ENCODE measurements around the gene MC3R.

GRCh38 chr20:56271974-56272373, 23.4 kb downstream of the MC3R start:
- no peak for TF ChIP-seq CTCF (IDR thresholded peaks at IDR 0.05 in 2 of 3, conservative IDR thresholded peaks at IDR 0.05 in 1 of 3; ENCODE audit: borderline replicate concordance in 1 of 3, insufficient read depth in 1 of 3, low read depth in 2 of 3, low read length in 2 of 3)
- TF ChIP-seq JUND (IDR thresholded peaks at IDR 0.05) = no peak
- no peak for TF ChIP-seq POLR2A (IDR thresholded peaks at IDR 0.05; ENCODE audit: borderline replicate concordance, extremely low read depth, insufficient read depth, insufficient read length)
- no peak for TF ChIP-seq REST (IDR thresholded peaks at IDR 0.05; ENCODE audit: low read depth)
- no peak for TF ChIP-seq CBX3 (IDR thresholded peaks at IDR 0.05; ENCODE audit: low read depth)
- no peak for TF ChIP-seq POLR2AphosphoS5 (IDR thresholded peaks at IDR 0.05; ENCODE audit: low read depth, low read length)
- TF ChIP-seq CEBPB (IDR thresholded peaks at IDR 0.05; ENCODE audit: low read depth) = no peak
